Measurements from ENCODE around the gene TBC1D14. TPM values are rescaled to one million over a fixed set of nuclear protein-coding genes. Genes with fewer than 3 reads are reported as not detected.

Gene TBC1D14
- total and polyA plus RNA-seq, 4 donors = 15.1 to 60.1 (median 46.4) TPM

DNA sequence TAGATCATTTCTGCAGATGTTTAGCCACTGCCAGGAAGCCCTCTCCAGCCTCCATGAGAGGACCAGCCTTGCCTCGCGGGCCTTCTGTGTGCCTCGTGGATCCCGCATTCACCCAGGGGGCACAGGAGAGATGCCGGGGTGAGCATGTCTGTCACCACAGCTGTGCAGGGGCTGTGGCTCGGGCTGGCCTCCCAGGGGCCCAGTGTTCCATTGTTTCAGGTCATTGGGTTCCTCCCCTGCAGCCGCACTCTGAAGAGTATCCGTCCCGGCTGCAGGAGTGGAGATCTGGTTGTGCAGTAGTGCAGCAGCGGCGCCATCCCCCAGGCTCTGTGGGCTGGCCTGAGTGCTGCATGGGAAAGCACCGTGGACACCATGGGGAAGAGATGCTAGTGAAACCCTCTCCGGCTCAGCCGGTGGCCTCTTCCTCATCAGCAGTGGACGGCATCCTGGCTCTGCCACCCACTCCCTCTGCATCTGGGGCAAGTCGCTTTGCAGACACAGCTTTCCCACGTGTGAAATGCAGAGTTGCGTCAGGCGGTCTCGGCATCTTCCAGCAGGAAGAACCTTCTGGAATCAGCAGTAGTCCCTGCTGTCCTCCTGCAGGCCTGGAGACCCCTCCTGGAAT, 29.1 kb downstream of the TBC1D14 start:
- Histone ChIP-seq H3K27ac (ENCODE audit: low read depth in 1 of 2, low read length in 1 of 2) (no peak overlapping the region), H3K36me3 (ENCODE audit: control insufficient read depth in 4 of 4, insufficient read depth in 4 of 4, low read length in 4 of 4) (no peaks in the 10 kb centered on the region), H3K9me3 (ENCODE audit: control insufficient read depth in 4 of 4, insufficient read depth in 3 of 4, low read length in 3 of 4) (no peaks in the 10 kb centered on the region), H3K4me3 (no peak overlapping the region), H3K9ac (ENCODE audit: insufficient read depth in 1 of 2, low read length in 2 of 2) (no peak overlapping the region), H3K27me3 (ENCODE audit: control insufficient read depth in 3 of 3, insufficient read depth in 3 of 3, low read length in 2 of 3) (no peaks in the 10 kb centered on the region), H3K4me1 (ENCODE audit: control insufficient read depth in 5 of 5, insufficient read depth in 5 of 5, low read length in 5 of 5) (peaks cover 5 to 23% (median 11%) of the 10 kb centered on the region in 5 donors)
- 62 to 70% methylated on average over 20 of the region's 20 CpGs for WGBS, 2 donors
- ATAC-seq (ENCODE audit: insufficient read depth, low FRiP score) = no peak
- no peak for DNase-seq
- TF ChIP-seq, protein P1, sequence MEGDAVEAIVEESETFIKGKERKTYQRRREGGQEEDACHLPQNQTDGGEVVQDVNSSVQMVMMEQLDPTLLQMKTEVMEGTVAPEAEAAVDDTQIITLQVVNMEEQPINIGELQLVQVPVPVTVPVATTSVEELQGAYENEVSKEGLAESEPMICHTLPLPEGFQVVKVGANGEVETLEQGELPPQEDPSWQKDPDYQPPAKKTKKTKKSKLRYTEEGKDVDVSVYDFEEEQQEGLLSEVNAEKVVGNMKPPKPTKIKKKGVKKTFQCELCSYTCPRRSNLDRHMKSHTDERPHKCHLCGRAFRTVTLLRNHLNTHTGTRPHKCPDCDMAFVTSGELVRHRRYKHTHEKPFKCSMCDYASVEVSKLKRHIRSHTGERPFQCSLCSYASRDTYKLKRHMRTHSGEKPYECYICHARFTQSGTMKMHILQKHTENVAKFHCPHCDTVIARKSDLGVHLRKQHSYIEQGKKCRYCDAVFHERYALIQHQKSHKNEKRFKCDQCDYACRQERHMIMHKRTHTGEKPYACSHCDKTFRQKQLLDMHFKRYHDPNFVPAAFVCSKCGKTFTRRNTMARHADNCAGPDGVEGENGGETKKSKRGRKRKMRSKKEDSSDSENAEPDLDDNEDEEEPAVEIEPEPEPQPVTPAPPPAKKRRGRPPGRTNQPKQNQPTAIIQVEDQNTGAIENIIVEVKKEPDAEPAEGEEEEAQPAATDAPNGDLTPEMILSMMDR (IDR thresholded peaks at IDR 0.05; ENCODE audit: control extremely low read depth, extremely low read depth) = no peak

DNA sequence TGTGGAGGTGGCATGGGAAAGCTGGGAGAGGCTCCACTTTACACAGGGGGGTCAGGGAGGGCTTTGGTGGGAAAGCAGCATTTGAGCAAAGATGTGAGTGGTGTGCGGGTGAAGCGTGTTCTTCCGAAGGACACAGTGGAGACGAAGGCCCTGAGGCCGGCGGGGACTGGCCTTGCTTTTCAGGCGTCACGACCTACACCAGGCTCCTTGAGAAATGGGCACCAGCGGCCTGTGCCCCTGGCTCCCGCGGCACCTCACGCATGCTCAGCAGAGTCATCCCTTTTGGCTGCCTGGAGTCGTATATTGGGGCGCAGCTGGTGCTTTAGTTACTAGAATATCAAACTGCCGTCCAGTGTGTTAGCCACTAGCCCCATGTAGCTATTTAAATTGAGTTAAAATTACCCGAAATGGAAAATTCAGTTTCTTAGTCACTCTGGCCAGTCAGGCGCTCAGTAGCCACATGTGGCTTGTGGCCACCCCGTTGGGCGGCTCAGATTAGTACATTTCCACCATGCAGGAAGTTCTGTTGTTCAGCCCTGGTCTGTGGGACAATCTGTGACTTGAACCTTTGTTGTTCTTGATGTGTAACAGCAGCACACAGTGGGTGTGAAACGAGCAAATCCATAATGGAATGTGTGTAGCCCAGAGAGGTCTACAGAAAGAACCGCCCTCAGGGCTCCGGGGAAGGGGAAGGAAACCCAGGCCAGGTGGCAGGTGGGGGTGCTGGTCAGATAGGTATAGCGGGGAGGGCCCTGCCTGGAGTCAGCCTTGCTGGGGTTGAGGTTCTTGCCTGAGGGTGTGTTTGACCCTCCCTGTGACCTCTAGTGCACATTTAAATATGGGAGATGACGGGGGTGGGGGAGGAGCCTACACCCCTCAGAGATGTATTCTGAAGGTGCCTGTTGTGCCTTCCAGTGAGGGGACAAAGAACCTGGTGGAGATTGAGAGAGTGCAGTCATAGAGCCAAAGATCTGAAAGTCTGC, 30.4 kb downstream of the TBC1D14 start:
- no peak for DNase-seq
- Histone ChIP-seq H3K27me3 (ENCODE audit: control insufficient read depth in 3 of 3, insufficient read depth in 3 of 3, low read length in 2 of 3) (no peaks in the 10 kb centered on the region), H3K27ac (ENCODE audit: low read depth in 1 of 2, low read length in 1 of 2) (no peak overlapping the region), H3K36me3 (ENCODE audit: control insufficient read depth in 4 of 4, insufficient read depth in 4 of 4, low read length in 4 of 4) (peaks cover 0 to 3% (median 0%) of the 10 kb centered on the region in 4 donors), H3K4me3 (no peak overlapping the region), H3K9me3 (ENCODE audit: control insufficient read depth in 4 of 4, insufficient read depth in 3 of 4, low read length in 3 of 4) (no peaks in the 10 kb centered on the region), H3K9ac (ENCODE audit: insufficient read depth in 1 of 2, low read length in 2 of 2) (no peak overlapping the region), H3K4me1 (ENCODE audit: control insufficient read depth in 5 of 5, insufficient read depth in 5 of 5, low read length in 5 of 5) (peaks cover 6 to 23% (median 11%) of the 10 kb centered on the region in 5 donors)
- TF ChIP-seq, protein P1 (IDR thresholded peaks at IDR 0.05; ENCODE audit: control extremely low read depth, extremely low read depth) = no peak
- WGBS, 2 donors = 72 to 78% methylated on average over 24 of the region's 24 CpGs
- ATAC-seq (ENCODE audit: insufficient read depth, low FRiP score) = no peak

DNA sequence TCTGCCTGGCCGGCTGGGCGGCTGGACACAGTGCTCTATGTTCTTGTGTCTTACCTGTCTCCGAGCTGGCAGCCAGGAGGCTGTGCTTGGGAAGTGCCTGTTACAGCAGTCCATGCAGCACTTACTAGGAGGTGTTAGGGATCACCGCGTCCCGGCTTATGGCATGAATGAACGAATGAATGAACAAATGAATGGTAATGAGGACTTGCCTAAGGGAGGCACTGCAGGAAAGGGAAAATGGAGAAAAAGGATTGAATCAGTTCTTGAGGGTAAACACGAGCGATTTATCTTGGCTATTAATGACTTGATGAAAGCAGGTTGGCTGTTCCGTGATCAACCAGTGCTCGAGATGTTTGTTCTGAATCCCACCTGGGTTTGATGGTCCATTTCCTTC, 31.1 kb downstream of the TBC1D14 start:
- Histone ChIP-seq H3K4me1 (ENCODE audit: control insufficient read depth in 5 of 5, insufficient read depth in 5 of 5, low read length in 5 of 5) (peaks cover 6 to 23% (median 11%) of the 10 kb centered on the region in 5 donors), H3K4me3 (no peak overlapping the region), H3K9ac (ENCODE audit: insufficient read depth in 1 of 2, low read length in 2 of 2) (no peak overlapping the region), H3K27ac (ENCODE audit: low read depth in 1 of 2, low read length in 1 of 2) (no peak overlapping the region), H3K36me3 (ENCODE audit: control insufficient read depth in 4 of 4, insufficient read depth in 4 of 4, low read length in 4 of 4) (peaks cover 0 to 3% (median 0%) of the 10 kb centered on the region in 4 donors), H3K27me3 (ENCODE audit: control insufficient read depth in 3 of 3, insufficient read depth in 3 of 3, low read length in 2 of 3) (no peaks in the 10 kb centered on the region), H3K9me3 (ENCODE audit: control insufficient read depth in 4 of 4, insufficient read depth in 3 of 4, low read length in 3 of 4) (no peaks in the 10 kb centered on the region)
- DNase-seq (no peak), ATAC-seq (ENCODE audit: insufficient read depth, low FRiP score) (no peak)
- 96% methylated on average over 11 of the region's 11 CpGs for WGBS, 2 donors
- TF ChIP-seq, protein P1 (IDR thresholded peaks at IDR 0.05; ENCODE audit: control extremely low read depth, extremely low read depth) = no peak

Data from lung (tissue), 12 donors.